K562 (cell line): Measurements from ENCODE around the gene TMEM120A. TPM values are rescaled to one million over a fixed set of nuclear protein-coding genes. Genes with fewer than 3 reads are reported as not detected.

ENCODE experiments used
- ATAC-seq: fragments of 200-7000 bp; cut with Tn5 transposase; 3 replicates; pipeline ENCODE4 v1.9.1; 2020; ENCODE audit warnings: moderate library complexity
- BruUV-seq: library from RNA; stranded (reverse); fragments of 400-500 nt; replicated peaks from 2 replicates; lab custom pipeline; 2021; lab: Mats Ljungman, UMichigan
- CTCF ChIA-PET: fragments of 300-600 bp; formaldehyde crosslinking; extraction: SDS; loops from one replicate; lab custom pipeline; 2021; ENCODE audit warnings: low intra/inter-chr PET ratio; lab: Yijun Ruan, JAX
- POLR2A ChIA-PET: fragments of 300-600, 350-650 bp; sonication (Branson Sonifier 250); formaldehyde crosslinking; extraction: SDS; loops from one replicate; lab custom pipeline; 2021; ENCODE audit warnings: antibody characterized with exemption, inconsistent platforms; lab: Yijun Ruan, JAX
- DNase-seq, 4 experiments: peaks; one replicate each; pipeline versions ENCODE4 v3.0.0 to v3.0.0-alpha.2; 2011 to 2018; ENCODE audit warnings: low spot score in 3 of 4, mixed read lengths in 3 of 4; ENCODE audit errors: extremely low read depth in 1 of 4
- FAIRE-seq: peaks from 2 replicates; lab custom pipeline; 2011; peaks lifted over from hg19 to GRCh38; lab: Jason Lieb, UNC
- H2AFZ ChIP-seq: 2 replicates; pipeline ENCODE4 v1.6.0; 2011; ENCODE audit warnings: low read depth, low read length, control low read depth, inconsistent platforms
- H3K27ac ChIP-seq: fragments of 200-600 bp; 3 replicates; pipeline ENCODE4 v1.8.0; 2011; ENCODE audit warnings: low read depth, mild to moderate bottlenecking, control low read depth, inconsistent platforms, low read length, moderate library complexity, mixed read lengths; ENCODE audit errors: extremely low read depth
- H3K27me3 ChIP-seq, 2 experiments: fragments of 300-600 bp in 1 of 2; 2 replicates in 1 of 2; 3 replicates in 1 of 2; pipeline versions ENCODE4 v1.6.0 to v1.8.0; 2011; ENCODE audit warnings: inconsistent platforms in 2 of 2, low read length in 2 of 2, mild to moderate bottlenecking in 1 of 2, mixed read lengths in 1 of 2, moderate library complexity in 1 of 2; ENCODE audit not compliant: control insufficient read depth in 2 of 2, insufficient read depth in 2 of 2
- H3K36me3 ChIP-seq: fragments of 300-600 bp; 3 replicates; pipeline ENCODE4 v1.8.0; 2011; ENCODE audit warnings: mild to moderate bottlenecking, low read length, inconsistent platforms; ENCODE audit not compliant: control insufficient read depth, insufficient read depth
- H3K4me1 ChIP-seq, 2 experiments: fragments of 200-600 bp in 1 of 2; replicated peaks in 1 of 2; 2 replicates in 1 of 2; 3 replicates in 1 of 2; pipeline versions ENCODE4 v1.5.1 to v1.8.0; 2011; ENCODE audit warnings: inconsistent platforms in 2 of 2, low read length in 2 of 2, mild to moderate bottlenecking in 1 of 2, mixed read lengths in 1 of 2, moderate library complexity in 1 of 2; ENCODE audit not compliant: control insufficient read depth in 2 of 2, insufficient read depth in 2 of 2
- H3K4me2 ChIP-seq: 2 replicates; pipeline ENCODE4 v1.6.1; 2011; ENCODE audit warnings: low read length, control low read depth, inconsistent platforms, mixed read lengths; ENCODE audit not compliant: insufficient read depth
- H3K4me3 ChIP-seq: fragments of 200-600 bp; sonication (generic), shearing (Covaris generic); 2 replicates; pipeline ENCODE4 v1.5.1; 2016; ENCODE audit warnings: control low read depth, inconsistent platforms
- H3K79me2 ChIP-seq: fragments of 200-600 bp; 3 replicates; pipeline ENCODE4 v1.8.0; 2011; ENCODE audit warnings: low read length, inconsistent platforms; ENCODE audit not compliant: control insufficient read depth, insufficient read depth
- H3K9ac ChIP-seq, 2 experiments: 2 replicates each; pipeline versions ENCODE4 v1.6.0 to v1.6.1; 2011; ENCODE audit warnings: low read depth in 2 of 2, low read length in 2 of 2, control low read depth in 1 of 2, inconsistent platforms in 1 of 2, mild to moderate bottlenecking in 1 of 2, mixed read lengths in 1 of 2; ENCODE audit not compliant: insufficient read depth in 1 of 2
- H3K9me1 ChIP-seq: one replicate; pipeline ENCODE4 v1.6.0; 2011; ENCODE audit warnings: inconsistent platforms, mild to moderate bottlenecking, low read length, moderate library complexity; ENCODE audit not compliant: control insufficient read depth, insufficient read depth
- H3K9me3 ChIP-seq: replicated peaks from 2 replicates; pipeline ENCODE4 v1.5.1; 2011; ENCODE audit warnings: low read depth, low read length, inconsistent platforms; ENCODE audit not compliant: control insufficient read depth, insufficient read depth
- H4K20me1 ChIP-seq: replicated peaks from 2 replicates; pipeline ENCODE4 v1.6.1; 2011; ENCODE audit warnings: low read length, inconsistent platforms, mixed read lengths; ENCODE audit not compliant: control insufficient read depth, insufficient read depth
- CEBPB ChIP-seq: fragments of 450-650 bp; IDR thresholded peaks from 2 replicates; pipeline ENCODE4 v1.6.1; 2016; ENCODE audit warnings: missing genetic modification characterization, missing compliant biosample characterization
- HMG20A ChIP-seq: fragments of 450-650 bp; formaldehyde crosslinking; conservative IDR thresholded peaks from 2 replicates; pipeline ENCODE4 v1.4.0; 2020; ENCODE audit warnings: mild to moderate bottlenecking, mixed read lengths
- HNRNPK ChIP-seq: fragments of 200-400 bp; formaldehyde crosslinking; IDR thresholded peaks from one replicate; pipeline ENCODE4 v1.6.1; 2018; ENCODE audit warnings: mild to moderate bottlenecking, low read depth, low read length; ENCODE audit not compliant: poor library complexity, severe bottlenecking
- PBX2 ChIP-seq, 2 experiments: IDR thresholded peaks in 1 of 2; conservative IDR thresholded peaks in 1 of 2; 2 replicates each; pipeline ENCODE4 v1.6.1; 2016; ENCODE audit warnings: low read depth in 2 of 2, mild to moderate bottlenecking in 1 of 2, missing compliant biosample characterization in 1 of 2, missing genetic modification characterization in 1 of 2, moderate library complexity in 1 of 2
- ZBTB33 ChIP-seq: sonication (generic); formaldehyde crosslinking; IDR thresholded peaks from 2 replicates; pipeline ENCODE4 v1.8.1; 2023; ENCODE audit warnings: mild to moderate bottlenecking, missing genetic modification reagents
- WGBS: fragments of 100-300 bp; shearing (Covaris generic); methylation state at CpG from one replicate; pipeline ENCODE4 v1.1.6; 2016; ENCODE audit warnings: low coverage, mixed read lengths; ENCODE audit not compliant: insufficient coverage; ENCODE audit errors: missing lambda C conversion rate; 5-methylcytosine and 5-hydroxymethylcytosine counted together
- in situ Hi-C: fragments of 300-500 bp; cut with MboI; formaldehyde crosslinking; loops from 4 replicates; pipeline ENCODE4 v1.15.0; 2018; ENCODE audit warnings: inconsistent platforms, mixed read lengths
- intact Hi-C: fragments of 100-400 bp; cut with micrococcal nuclease; formaldehyde crosslinking; loops from 2 replicates; pipeline ENCODE4 v1.14.2; 2022
- polyA plus RNA-seq, 8 experiments: library from polyadenylated mRNA; depleted of rRNA in 4 of 8; stranded (reverse) in 5 of 8; unstranded in 3 of 8; fragments of >200 nt; fragmentation: Nextera tagmentation in 2 of 8; fragmentation: Illumina TruSeq in 1 of 8; extraction: Ambion mirVana in 2 of 8; extraction: Trizol in 1 of 8; gene quantifications; 2 replicates each; pipeline versions ENCODE4 v1.2.1 to v1.2.3, GENCODE V29; 2011 to 2014; ENCODE audit warnings: inconsistent platforms in 1 of 8, missing spikeins in 1 of 8
- total RNA-seq, 7 experiments: library from RNA; depleted of rRNA in 6 of 7; stranded (reverse); fragments of >200 nt in 6 of 7; fragmentation: Illumina TruSeq in 2 of 7; extraction: Trizol in 2 of 7; gene quantifications; 2 replicates each; pipeline versions ENCODE4 v1.2.1 to v1.2.3, GENCODE V29; 2011 to 2021; ENCODE audit warnings: low replicate concordance in 1 of 7

Gene TMEM120A
- total and polyA plus RNA-seq, 9 of the 15 experiments (the other 6 are each of a cell fraction or from before 2014, with no cell fraction given) = 2.3 to 90.2 (median 22.9) TPM

- Histone ChIP-seq H3K79me2 (peaks cover 25% of the 10 kb centered on the region), H3K27me3 (no peaks in the 10 kb centered on the region), H3K9me1 (peaks cover 5% of the 10 kb centered on the region), H4K20me1 (peaks cover 11% of the 10 kb centered on the region; the same call in 1 of the 2 replicates), H3K9me3 (no peaks in the 10 kb centered on the region), H3K4me2 (no peak overlapping the region), H3K4me1 (peaks cover 0 to 8% of the 10 kb centered on the region in 2 experiments; a peak in 4 of 5 replicates)
- ATAC-seq = peak; percentile 37
- DNase-seq = no peak
- intact Hi-C loops = no loop called here
- CTCF ChIA-PET = no interaction called here
- TF ChIP-seq HNRNPK (no peak), HMG20A (CRISPR knock-in tag) (no peak), CEBPB (tag) (peak; percentile 56), ZBTB33 (peak; percentile 87), PBX2 (CRISPR knock-in tag; IDR thresholded peaks at IDR 0.05; ENCODE audit: low read depth) (no peak), PBX2 (tag; conservative IDR thresholded peaks at IDR 0.05; ENCODE audit: low read depth) (0 out of 2 replicates have a peak, but pooled peaks have one; percentile 18)
- TF ChIP-seq, all 486 proteins: peak for 3
- BruUV-seq = no TSS peak
- Histone ChIP-seq H3K36me3 (peaks cover 29% of the 10 kb centered on the region; the same call in 2 of the 3 replicates), H3K27ac (no peak overlapping the region), H3K9ac (peak overlapping the region in 1 of 2 experiments; percentile 72; a peak in 1 of 4 replicates), H2AFZ (no peak overlapping the region), H3K4me3 (no peak overlapping the region)
- in situ Hi-C loops = no loop called here
- FAIRE-seq = no peak
- 76% methylated on average over 15 of the region's 15 CpGs for WGBS
- POLR2A ChIA-PET = interaction anchor here (0.5 to 1.8 kb wide), 2 partner anchors 15 to 27 kb away, joined by 3 to 4 read pairs; no protein-coding TSS in a partner anchor
Measured at GRCh38 chr7:75950111-75950681, 44.2 kb downstream of the TMEM120A start.
